WTC11 (cell line): Measurements from ENCODE around the gene CDK3.

Experiments used
- ATF2 ChIP-seq: sonication (generic); formaldehyde crosslinking; IDR thresholded peaks from 2 replicates; pipeline ENCODE4 v1.8.1; 2022; ENCODE audit warnings: low read depth, missing genetic modification reagents, borderline replicate concordance
- CBFB ChIP-seq: sonication (generic); formaldehyde crosslinking; IDR thresholded peaks from 2 replicates; pipeline ENCODE4 v1.8.1; 2022; ENCODE audit warnings: mild to moderate bottlenecking, low read depth, missing genetic modification reagents
- CREB1 ChIP-seq: sonication (generic); formaldehyde crosslinking; IDR thresholded peaks from 2 replicates; pipeline ENCODE4 v1.8.0; 2023; ENCODE audit warnings: mild to moderate bottlenecking, missing genetic modification reagents
- CTCF ChIP-seq: fragments of 200-600 bp; IDR thresholded peaks from 2 replicates; pipeline ENCODE4 v1.8.0; 2022; ENCODE audit warnings: antibody characterized with exemption
- FOXP1 ChIP-seq: sonication (generic); formaldehyde crosslinking; IDR thresholded peaks from 2 replicates; pipeline ENCODE4 v1.8.0; 2022; ENCODE audit warnings: missing genetic modification reagents, mild to moderate bottlenecking, moderate library complexity, borderline replicate concordance
- IRF2 ChIP-seq: sonication (generic); formaldehyde crosslinking; IDR thresholded peaks from 2 replicates; pipeline ENCODE4 v1.8.0; 2022; ENCODE audit warnings: low read depth, missing genetic modification reagents, borderline replicate concordance
- MXD4 ChIP-seq: fragments of 250-450 bp; sonication (Bioruptor Pico); IDR thresholded peaks from 2 replicates; pipeline ENCODE4 v1.8.0; 2021; ENCODE audit warnings: mild to moderate bottlenecking, moderate library complexity, borderline replicate concordance
- NR2C2 ChIP-seq: sonication (generic); formaldehyde crosslinking; IDR thresholded peaks from 2 replicates; pipeline ENCODE4 v1.8.0; 2022; ENCODE audit warnings: mild to moderate bottlenecking, missing genetic modification reagents
- TF ChIP-seq, protein P1 (sequence below): sonication (generic); formaldehyde crosslinking; IDR thresholded peaks from 2 replicates; pipeline ENCODE4 v1.8.1; 2023; ENCODE audit warnings: mild to moderate bottlenecking, missing genetic modification reagents, moderate library complexity

GRCh38 chr17:75981019-75981615 lies 19.5 kb upstream of the CDK3 start:
- no peak for TF ChIP-seq NR2C2
- TF ChIP-seq CTCF, result no peak
- TF ChIP-seq CREB1, result no peak
- no peak for TF ChIP-seq CBFB (CRISPR knock-in tag)
- TF ChIP-seq IRF2 (CRISPR knock-in tag), result no peak
- TF ChIP-seq, protein P1, sequence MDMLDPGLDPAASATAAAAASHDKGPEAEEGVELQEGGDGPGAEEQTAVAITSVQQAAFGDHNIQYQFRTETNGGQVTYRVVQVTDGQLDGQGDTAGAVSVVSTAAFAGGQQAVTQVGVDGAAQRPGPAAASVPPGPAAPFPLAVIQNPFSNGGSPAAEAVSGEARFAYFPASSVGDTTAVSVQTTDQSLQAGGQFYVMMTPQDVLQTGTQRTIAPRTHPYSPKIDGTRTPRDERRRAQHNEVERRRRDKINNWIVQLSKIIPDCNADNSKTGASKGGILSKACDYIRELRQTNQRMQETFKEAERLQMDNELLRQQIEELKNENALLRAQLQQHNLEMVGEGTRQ, result no peak
- no peak for TF ChIP-seq ATF2 (CRISPR knock-in tag)
- TF ChIP-seq FOXP1 (CRISPR knock-in tag), result no peak
- TF ChIP-seq MXD4, result no peak
